A673 (cell line): ENCODE data around the gene CNTLN.

Experiments used
- EZH2 ChIP-seq: fragments of 200-600 bp; sonication (generic); IDR thresholded peaks from 2 replicates; pipeline ENCODE4 v1.6.1; 2017; ENCODE audit warnings: borderline replicate concordance, low read depth, mild to moderate bottlenecking, mixed read lengths, antibody characterized with exemption, low read length; ENCODE audit not compliant: poor library complexity, severe bottlenecking
- TF ChIP-seq, protein P1 (sequence below): fragments of 300-800, 200-600 bp; sonication (generic); conservative IDR thresholded peaks from 2 replicates; pipeline ENCODE4 v1.5.1; 2017; ENCODE audit warnings: low read depth, mild to moderate bottlenecking, antibody characterized with exemption, low read length, moderate library complexity, mixed read lengths

DNA sequence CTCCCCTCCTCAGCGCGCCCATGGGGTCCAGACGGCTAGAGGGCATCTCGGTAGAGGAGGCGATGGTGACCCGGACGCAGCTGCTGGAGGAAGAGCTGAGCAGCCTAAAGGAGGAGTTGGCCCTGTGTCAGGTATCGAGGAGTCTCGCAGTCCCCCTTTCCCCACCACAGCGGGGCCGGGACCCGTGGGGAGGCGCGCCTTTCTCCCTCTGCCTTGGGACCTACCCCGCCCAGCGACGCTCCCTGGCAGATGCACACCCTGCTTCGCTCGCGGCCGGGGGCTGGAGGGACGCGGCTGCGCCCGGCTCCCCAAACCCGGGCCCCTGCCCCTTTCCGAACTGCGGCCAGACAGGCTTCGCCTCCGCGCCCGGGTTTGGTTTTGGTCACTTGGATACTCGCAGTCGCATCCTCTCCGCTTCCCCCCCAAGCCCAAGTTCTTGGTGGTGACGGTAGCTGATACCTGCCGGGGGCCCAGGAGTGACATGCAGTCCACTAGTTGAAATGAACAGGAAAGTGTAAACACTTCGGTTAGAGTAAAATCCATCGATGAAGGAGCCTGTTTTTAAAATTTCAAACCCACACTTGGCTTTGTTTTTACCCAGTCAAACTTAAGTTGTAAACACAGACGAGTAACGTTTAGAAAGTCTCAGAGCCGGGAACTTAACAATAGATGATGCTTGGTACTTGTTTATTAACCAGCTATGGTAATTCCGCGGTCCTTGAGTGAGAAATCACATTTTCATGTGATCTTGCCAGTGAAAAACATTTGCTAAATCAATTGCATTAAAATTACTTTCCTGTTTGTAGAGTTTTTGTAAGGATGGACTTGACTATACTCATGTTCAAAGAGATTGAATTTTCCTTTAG lies 688 bp downstream of the CNTLN start:
- TF ChIP-seq, protein P1, sequence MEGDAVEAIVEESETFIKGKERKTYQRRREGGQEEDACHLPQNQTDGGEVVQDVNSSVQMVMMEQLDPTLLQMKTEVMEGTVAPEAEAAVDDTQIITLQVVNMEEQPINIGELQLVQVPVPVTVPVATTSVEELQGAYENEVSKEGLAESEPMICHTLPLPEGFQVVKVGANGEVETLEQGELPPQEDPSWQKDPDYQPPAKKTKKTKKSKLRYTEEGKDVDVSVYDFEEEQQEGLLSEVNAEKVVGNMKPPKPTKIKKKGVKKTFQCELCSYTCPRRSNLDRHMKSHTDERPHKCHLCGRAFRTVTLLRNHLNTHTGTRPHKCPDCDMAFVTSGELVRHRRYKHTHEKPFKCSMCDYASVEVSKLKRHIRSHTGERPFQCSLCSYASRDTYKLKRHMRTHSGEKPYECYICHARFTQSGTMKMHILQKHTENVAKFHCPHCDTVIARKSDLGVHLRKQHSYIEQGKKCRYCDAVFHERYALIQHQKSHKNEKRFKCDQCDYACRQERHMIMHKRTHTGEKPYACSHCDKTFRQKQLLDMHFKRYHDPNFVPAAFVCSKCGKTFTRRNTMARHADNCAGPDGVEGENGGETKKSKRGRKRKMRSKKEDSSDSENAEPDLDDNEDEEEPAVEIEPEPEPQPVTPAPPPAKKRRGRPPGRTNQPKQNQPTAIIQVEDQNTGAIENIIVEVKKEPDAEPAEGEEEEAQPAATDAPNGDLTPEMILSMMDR, result no peak
- no peak for TF ChIP-seq EZH2
